ENCODE results near the gene EIF3CL. TPM values are rescaled to one million over a fixed set of nuclear protein-coding genes. Genes with fewer than 3 reads are reported as not detected.
"Not testable (repeated sequence)": the region's sequence is repeated elsewhere in the genome, so short reads cannot be mapped to it uniquely, and the experiment has no call there.

Gene EIF3CL
- total RNA-seq, 2 experiments from 2014 or later: 84.0 to 101 TPM

DNA sequence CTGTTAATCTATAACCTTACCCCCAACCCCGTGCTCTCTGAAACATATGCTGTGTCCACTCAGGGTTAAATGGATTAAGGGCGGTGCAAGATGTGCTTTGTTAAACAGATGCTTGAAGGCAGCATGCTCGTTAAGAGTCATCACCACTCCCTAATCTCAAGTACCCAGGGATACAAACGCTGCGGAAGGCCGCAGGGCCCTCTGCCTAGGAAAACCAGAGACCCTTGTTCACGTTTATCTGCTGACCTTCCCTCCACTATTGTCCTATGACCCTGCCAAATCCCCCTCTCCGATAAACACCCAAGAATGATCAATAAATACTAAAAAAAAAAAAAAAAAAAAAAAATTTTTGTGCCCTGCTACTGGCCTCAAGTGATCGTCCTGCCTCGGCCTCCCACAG is 25.8 kb downstream of the EIF3CL start:
- H3K4me3 Mint-ChIP-seq; CTCF ChIA-PET; H3K4me1 Mint-ChIP-seq; POLR2A ChIA-PET; H3K27ac Mint-ChIP-seq; H3K36me3 Mint-ChIP-seq (ENCODE audit: low read depth); H3K9me3 Mint-ChIP-seq; DNase-seq; H3K27me3 Mint-ChIP-seq: not testable (repeated sequence)

DNA sequence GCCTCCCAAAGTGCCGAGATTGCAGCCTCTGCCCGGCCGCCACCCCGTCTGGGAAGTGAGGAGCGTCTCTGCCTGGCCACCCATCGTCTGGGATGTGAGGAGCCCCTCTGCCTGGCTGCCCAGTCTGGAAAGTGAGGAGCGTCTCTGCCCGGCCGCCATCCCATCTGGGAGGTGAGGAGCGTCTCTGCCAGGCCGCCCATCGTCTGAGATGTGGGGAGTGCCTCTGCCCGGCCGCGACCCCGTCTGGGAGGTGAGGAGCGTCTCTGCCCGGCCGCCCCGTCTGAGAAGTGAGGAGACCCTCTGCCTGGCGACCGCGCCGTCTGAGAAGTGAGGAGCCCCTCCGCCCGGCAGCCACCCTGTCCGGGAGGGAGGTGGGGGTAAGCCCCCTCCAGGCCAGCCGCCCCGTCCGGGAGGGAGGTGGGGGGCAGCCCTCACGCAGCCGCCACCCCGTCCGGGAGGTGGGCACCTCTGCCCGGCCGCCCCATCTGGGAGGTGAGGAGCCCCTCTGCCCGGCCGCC is 26.5 kb downstream of the EIF3CL start:
- DNase-seq; POLR2A ChIA-PET; H3K4me1 Mint-ChIP-seq; H3K36me3 Mint-ChIP-seq (ENCODE audit: low read depth); CTCF ChIA-PET; H3K4me3 Mint-ChIP-seq; H3K27me3 Mint-ChIP-seq; H3K9me3 Mint-ChIP-seq; H3K27ac Mint-ChIP-seq: not testable (repeated sequence)

DNA sequence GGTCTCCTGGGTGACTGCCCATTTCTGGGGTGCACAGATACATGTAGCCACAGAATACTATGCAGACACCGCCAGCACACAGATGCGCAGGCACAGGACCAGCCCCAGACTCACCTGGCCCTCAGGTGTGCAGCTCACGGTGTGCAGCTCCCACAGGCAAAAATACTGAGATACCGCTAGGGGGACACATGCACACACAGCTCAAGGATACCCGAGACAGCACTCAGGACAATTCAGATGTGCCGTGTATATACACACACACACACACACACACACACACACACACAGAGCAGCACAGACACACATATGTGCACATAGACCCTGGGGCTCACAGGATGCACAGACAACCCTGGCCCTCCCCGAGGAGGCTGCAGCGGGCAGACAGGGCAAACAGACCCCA is 28.5 kb downstream of the EIF3CL start:
- H3K27me3 Mint-ChIP-seq; H3K27ac Mint-ChIP-seq; CTCF ChIA-PET; H3K9me3 Mint-ChIP-seq; POLR2A ChIA-PET; H3K36me3 Mint-ChIP-seq (ENCODE audit: low read depth); H3K4me1 Mint-ChIP-seq; H3K4me3 Mint-ChIP-seq: not testable (repeated sequence)
- DNase-seq: peak; percentile 16

DNA sequence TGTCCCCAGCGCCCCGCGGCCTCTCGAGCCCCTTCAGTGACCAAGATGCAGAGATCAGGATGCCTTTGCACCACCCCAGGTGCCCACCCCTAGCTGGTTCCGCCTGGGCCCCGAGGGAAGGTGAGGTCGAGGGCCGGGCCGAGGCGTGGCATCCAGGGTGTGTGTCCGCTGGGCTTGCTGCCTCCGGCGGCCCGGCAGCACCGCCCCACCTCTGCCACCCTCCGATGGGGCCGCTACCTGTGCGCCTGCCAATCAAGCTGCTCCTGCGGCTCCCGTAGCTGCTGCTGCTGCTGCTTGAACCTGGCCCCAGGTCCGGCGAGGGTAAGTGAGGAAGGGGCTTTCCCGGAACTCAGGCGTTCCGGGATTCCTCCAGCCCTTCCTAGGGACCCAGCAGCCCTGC is 29.4 kb downstream of the EIF3CL start:
- H3K27me3 Mint-ChIP-seq, CTCF ChIA-PET, H3K4me3 Mint-ChIP-seq: not testable (repeated sequence)

DNA sequence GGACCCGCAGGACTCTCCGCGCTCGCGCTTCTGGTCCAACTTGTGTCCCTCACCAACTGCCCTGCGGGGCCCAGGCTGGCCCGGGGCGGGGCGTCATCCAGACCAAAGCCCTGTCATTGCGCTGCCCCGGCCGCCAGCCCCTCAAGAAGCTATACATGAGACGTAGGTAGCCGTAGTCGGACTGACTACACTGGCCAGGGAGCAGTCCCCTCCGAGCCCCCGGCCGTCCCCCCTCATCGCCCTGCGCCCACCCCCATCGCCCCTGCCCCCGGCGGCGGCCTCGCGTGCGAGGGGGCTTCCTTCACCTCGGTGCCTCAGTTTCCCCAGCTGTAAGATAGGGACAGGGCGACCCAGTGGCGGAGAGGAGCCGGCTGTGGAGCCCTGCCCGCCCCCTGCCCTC is 35.7 kb downstream of the EIF3CL start:
- H3K27me3 Mint-ChIP-seq; H3K4me3 Mint-ChIP-seq; H3K4me1 Mint-ChIP-seq; POLR2A ChIA-PET; H3K27ac Mint-ChIP-seq; CTCF ChIA-PET; DNase-seq; H3K9me3 Mint-ChIP-seq; H3K36me3 Mint-ChIP-seq (ENCODE audit: low read depth): not testable (repeated sequence)

More for the DNA sequence above, 29.4 kb downstream of the EIF3CL start:
- POLR2A ChIA-PET; H3K9me3 Mint-ChIP-seq; H3K4me1 Mint-ChIP-seq; DNase-seq; H3K27ac Mint-ChIP-seq; H3K36me3 Mint-ChIP-seq (ENCODE audit: low read depth): not testable (repeated sequence)

DNA sequence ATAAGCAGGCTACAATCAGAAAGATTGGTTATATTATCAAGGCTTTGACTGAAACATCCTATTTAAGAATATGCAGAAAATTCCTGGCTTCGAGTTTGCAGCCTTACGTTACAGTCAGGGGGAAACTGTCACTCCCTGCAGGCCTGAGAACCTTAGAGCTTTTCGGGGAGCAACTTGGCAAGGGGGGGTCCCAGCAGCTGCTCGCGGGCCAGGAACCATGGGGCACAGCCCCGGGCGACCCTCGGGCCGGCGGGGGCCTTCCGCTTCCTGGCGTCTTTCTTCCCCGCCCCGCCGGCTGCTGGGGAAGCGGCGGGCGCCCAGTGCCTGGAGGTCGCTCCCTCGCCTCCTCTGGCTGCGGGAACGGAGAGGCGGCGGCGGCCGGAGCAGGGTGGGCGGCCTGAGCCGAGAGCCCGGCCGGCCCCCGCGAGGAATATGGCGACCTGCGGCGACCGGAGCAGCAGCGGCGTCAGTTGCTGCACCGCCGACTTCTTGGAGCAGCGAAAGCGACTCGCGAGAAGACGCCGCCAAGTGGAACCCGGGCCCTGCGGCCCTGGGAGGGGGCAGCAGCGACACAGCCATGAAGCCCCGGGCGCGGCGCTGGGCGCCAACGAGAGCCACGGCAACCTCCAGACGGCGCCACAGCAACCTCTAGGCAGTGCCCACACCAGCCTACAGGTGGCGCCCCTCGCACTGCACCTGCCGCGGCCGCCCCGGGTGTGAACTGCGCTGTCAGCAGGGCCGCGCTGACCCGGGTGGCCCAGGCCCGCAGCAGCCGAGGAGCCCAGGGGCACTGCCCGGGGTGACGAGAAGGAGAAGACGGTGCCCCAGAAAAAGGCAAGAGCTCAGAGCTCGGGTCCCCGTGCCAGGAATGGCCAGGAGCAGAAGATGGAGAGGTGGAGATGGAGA is 39.1 kb downstream of the EIF3CL start:
- H3K27me3 Mint-ChIP-seq; H3K4me3 Mint-ChIP-seq; H3K4me1 Mint-ChIP-seq; H3K9me3 Mint-ChIP-seq; CTCF ChIA-PET; H3K36me3 Mint-ChIP-seq (ENCODE audit: low read depth); POLR2A ChIA-PET; H3K27ac Mint-ChIP-seq: not testable (repeated sequence)
- peak; percentile 18 for DNase-seq

DNA sequence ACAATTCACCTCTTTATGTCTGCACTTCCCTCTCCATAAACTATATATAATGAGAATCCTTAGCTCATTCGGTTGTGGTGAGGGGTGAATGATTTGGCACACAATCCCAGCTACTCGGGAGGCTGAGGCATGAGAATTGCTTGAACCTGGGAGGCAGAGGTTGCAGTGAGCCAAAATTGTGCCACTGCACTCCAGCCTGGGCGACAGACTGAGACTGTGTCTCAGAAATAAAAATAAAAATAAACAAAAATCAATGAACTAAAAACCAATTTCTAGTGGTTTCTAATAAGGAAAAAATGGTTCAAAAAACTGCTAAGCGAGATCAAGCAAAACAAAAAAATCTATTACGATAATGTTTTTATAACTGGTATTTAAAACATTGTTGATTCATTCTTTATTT is 40.2 kb downstream of the EIF3CL start, which contains the start of gene NPIPB6:
Gene NPIPB6 (minus strand): TSS at position 101 of the 400 bp plus-strand sequence. CDS start 686 bp downstream, outside the sequence.
- H3K36me3 Mint-ChIP-seq (ENCODE audit: low read depth); CTCF ChIA-PET; H3K9me3 Mint-ChIP-seq; H3K27me3 Mint-ChIP-seq; POLR2A ChIA-PET; H3K4me1 Mint-ChIP-seq; H3K4me3 Mint-ChIP-seq; H3K27ac Mint-ChIP-seq; DNase-seq: not testable (repeated sequence)

DNA sequence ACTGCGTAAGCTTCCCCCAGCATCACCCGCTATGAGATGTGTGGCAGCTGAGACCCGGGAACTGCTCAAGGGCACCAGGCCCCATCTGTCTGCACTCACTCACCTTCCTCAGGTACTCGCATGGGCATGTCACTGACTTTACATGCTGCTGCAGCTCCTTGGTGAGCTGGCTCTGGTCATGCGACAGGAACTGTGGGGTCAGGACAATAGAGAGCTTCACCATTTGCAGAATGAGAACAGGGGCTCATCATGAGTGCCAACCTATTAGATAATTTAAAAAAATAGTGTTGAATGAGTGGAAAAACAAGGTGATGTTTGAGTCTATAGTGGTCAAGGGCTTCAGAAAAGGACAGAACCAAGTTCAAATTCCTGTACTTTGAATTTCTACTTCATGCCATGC is 41.0 kb downstream of the EIF3CL start:
- H3K4me3 Mint-ChIP-seq; H3K4me1 Mint-ChIP-seq; CTCF ChIA-PET; H3K27me3 Mint-ChIP-seq; H3K9me3 Mint-ChIP-seq; H3K27ac Mint-ChIP-seq; H3K36me3 Mint-ChIP-seq (ENCODE audit: low read depth); POLR2A ChIA-PET; DNase-seq: not testable (repeated sequence)

DNA sequence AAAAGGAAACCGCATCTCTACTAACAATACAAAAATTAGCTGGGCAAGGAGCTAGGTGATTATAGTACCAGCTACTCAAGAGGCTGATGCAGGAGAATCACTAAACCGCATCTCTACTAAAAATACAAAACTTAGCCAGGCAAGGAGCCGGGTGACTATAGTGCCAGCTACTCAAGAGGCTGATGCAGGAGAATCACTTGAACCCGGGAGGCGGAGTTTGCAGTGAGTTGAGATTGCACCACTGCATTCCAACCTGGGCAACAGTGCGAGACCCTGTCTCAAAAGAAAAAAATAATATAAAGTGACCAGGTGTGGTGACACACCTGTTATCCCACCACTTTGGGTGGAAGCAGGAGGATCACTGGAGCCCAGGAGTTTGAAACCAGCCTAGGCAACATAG is 65.4 kb downstream of the EIF3CL start:
- H3K4me1 Mint-ChIP-seq; H3K27ac Mint-ChIP-seq; POLR2A ChIA-PET; H3K4me3 Mint-ChIP-seq; CTCF ChIA-PET; H3K36me3 Mint-ChIP-seq (ENCODE audit: low read depth); DNase-seq; H3K27me3 Mint-ChIP-seq; H3K9me3 Mint-ChIP-seq: not testable (repeated sequence)

DNA sequence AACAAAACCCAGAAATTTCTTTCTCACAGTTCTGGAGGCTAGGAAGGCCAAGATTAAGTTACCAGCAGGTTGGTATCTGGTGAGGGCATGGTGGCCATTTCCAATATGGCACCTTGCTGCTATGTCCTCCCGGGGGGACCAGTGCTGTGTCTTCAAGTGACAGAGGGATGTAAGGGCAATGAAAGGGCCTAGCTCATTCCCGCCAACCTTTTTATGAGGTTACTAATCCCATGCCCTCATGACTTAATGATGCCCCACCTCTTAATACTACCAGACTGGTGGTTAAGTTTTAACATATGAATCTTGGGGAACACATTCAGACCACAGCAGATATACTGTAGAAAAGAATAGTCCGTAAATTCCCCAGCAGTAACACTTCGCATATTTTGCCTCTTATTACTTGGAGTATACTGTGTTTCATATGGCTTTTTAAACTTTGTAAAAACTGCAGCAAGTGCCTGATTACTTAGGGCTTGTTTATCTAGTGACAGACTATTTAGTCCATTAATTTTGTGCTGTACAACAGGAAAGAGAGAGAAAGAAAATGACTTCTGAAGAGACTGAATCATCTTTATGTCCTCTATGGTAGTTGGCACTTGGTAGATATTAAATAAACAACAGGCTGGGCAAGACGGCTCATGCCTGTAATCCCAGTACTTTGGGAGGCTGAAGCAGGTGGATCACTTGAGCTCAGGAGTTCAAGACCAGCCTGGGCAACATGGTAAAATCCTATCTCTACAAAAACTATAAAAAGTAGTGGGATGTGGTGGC is 66.5 kb downstream of the EIF3CL start:
- CTCF ChIA-PET: not testable (repeated sequence)

DNA sequence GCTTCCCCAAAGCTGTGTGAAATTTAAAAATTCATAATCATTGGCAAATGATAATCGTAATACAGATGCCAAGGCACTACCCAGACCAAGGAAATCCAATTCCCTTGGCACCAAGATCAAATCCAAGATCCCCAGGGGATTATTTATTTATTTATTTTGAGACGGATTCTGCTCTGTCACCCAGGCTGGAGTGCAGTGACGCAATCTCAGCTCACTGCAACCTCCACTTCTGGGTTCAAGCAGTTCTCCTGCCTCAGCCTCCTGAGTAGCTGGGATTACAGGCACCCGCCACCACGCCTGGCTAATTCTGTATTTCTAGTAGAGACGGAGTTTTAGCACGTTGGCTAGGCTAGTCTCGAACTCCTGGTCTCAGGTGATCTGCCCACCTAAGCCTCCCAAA is 68.0 kb downstream of the EIF3CL start:
- DNase-seq; H3K4me1 Mint-ChIP-seq; H3K4me3 Mint-ChIP-seq; CTCF ChIA-PET; H3K9me3 Mint-ChIP-seq; H3K27me3 Mint-ChIP-seq; H3K36me3 Mint-ChIP-seq (ENCODE audit: low read depth); POLR2A ChIA-PET; H3K27ac Mint-ChIP-seq: not testable (repeated sequence)

More for the DNA sequence above, 66.5 kb downstream of the EIF3CL start:
- H3K4me3 Mint-ChIP-seq; POLR2A ChIA-PET; H3K9me3 Mint-ChIP-seq; H3K27me3 Mint-ChIP-seq; DNase-seq; H3K27ac Mint-ChIP-seq; H3K4me1 Mint-ChIP-seq; H3K36me3 Mint-ChIP-seq (ENCODE audit: low read depth): not testable (repeated sequence)

DNA sequence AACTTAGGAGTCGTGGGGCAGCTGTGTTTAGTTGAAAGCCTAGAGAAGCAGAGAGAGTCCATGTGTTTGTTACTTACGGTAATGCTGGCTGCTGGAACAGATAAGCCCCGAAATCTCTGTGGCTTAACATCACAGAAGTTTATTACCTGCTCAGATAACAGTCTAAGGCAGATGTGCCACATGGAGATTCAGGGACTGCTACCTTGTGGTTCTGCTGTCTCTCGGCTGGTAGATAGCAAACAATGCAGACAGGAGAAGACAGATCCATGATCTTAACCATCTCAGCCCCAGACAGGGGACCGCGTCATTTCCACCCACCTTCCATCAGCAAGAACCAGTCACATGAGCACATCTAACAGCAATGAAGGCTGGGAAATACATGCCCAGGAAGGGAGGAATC is 71.0 kb downstream of the EIF3CL start:
- H3K36me3 Mint-ChIP-seq (ENCODE audit: low read depth); DNase-seq; H3K4me3 Mint-ChIP-seq; H3K27me3 Mint-ChIP-seq; CTCF ChIA-PET; H3K4me1 Mint-ChIP-seq; H3K27ac Mint-ChIP-seq; POLR2A ChIA-PET; H3K9me3 Mint-ChIP-seq: not testable (repeated sequence)

DNA sequence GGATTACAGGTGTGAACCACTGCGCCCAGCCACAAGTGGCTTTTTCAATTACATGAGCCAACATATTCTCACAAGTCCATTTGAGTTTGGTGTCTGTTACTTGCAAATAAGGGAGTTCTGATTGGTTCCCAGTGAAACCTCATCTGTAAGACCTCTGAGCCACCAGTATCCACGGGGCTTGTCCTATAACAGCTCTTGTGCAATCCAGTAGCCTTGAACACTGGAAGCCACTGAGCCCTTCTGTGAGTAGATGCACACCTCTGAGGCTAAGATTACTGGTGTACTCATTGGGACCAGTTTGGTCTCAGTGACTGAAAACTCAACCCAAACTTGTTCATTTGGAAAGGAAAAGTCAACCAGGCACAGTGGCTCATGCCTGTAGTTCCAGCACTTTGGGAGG is 72.7 kb downstream of the EIF3CL start:
- CTCF ChIA-PET: not testable (repeated sequence)

More for the DNA sequence above, 72.7 kb downstream of the EIF3CL start:
- H3K4me1 Mint-ChIP-seq; DNase-seq; H3K36me3 Mint-ChIP-seq (ENCODE audit: low read depth); H3K27ac Mint-ChIP-seq; H3K27me3 Mint-ChIP-seq; H3K4me3 Mint-ChIP-seq; H3K9me3 Mint-ChIP-seq; POLR2A ChIA-PET: not testable (repeated sequence)
